ENCODE data around the gene GALNT18.

DNA sequence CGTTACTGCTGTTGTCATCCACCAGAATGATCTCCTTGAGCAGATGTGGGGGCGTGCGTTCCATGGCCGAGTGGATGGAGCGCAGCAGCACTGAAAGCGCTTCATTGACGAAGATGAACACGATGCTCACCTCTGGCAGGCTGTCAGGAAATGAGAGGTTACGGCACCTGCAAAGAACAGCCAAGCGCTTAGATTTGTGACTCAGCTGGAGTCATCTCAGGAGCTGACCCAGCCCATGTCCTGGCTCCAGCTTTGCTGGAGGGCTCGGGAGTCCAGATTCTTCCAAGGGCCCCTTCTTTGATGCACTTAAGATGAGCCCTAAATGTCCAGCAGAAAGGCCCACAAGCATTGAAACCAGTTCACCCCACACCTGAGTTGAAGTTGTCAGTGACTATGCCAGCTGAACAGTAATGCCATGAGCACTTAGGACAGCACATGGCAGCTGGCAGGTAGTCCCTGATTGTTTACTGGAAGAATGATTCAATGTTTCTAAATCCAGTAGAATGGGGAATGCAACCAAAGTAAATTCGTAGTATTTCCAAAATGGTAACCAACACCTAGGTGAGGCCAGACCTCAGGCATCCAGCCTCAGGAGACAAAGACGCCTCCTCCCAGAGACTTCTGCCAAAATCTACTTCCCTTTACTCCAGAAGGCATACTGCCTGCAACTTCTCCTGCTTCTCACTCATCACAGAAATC is 189.0 kb downstream of the GALNT18 start:
- no peak for TF ChIP-seq POLR2A (IDR thresholded peaks at IDR 0.05)
- TF ChIP-seq, protein P1, sequence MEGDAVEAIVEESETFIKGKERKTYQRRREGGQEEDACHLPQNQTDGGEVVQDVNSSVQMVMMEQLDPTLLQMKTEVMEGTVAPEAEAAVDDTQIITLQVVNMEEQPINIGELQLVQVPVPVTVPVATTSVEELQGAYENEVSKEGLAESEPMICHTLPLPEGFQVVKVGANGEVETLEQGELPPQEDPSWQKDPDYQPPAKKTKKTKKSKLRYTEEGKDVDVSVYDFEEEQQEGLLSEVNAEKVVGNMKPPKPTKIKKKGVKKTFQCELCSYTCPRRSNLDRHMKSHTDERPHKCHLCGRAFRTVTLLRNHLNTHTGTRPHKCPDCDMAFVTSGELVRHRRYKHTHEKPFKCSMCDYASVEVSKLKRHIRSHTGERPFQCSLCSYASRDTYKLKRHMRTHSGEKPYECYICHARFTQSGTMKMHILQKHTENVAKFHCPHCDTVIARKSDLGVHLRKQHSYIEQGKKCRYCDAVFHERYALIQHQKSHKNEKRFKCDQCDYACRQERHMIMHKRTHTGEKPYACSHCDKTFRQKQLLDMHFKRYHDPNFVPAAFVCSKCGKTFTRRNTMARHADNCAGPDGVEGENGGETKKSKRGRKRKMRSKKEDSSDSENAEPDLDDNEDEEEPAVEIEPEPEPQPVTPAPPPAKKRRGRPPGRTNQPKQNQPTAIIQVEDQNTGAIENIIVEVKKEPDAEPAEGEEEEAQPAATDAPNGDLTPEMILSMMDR (IDR thresholded peaks at IDR 0.05): no peak
